GM12865 (cell line): Measurements from ENCODE around the gene TEAD3.
"Not testable (repeated sequence)": the region's sequence is repeated elsewhere in the genome, so short reads cannot be mapped to it uniquely, and the experiment has no call there.

Experiments
- DNase-seq: peaks from one replicate; pipeline ENCODE4 v3.0.0; 2010; ENCODE audit warnings: low read depth
- H3K4me3 ChIP-seq: 2 replicates; pipeline ENCODE4 v1.5.1; 2011; ENCODE audit warnings: mild to moderate bottlenecking, low read depth, low read length, control low read depth
- CTCF ChIP-seq: IDR thresholded peaks from 2 replicates; pipeline ENCODE4 v1.5.1; 2011; ENCODE audit warnings: low read length, control low read depth, low read depth, inconsistent platforms; ENCODE audit not compliant: insufficient read depth; ENCODE audit errors: missing control alignments

TEAD3 gene

GRCh38 chr6:35439308-35439707, 57.6 kb downstream of the TEAD3 start:
- TF ChIP-seq CTCF = no peak
- DNase-seq = no peak

GRCh38 chr6:35438378-35439065, 58.4 kb downstream of the TEAD3 start:
- H3K4me3 ChIP-seq, DNase-seq: not testable (repeated sequence)

More at GRCh38 chr6:35439308-35439707, 57.6 kb downstream of the TEAD3 start:
- no peak overlapping the region for H3K4me3 ChIP-seq

GRCh38 chr6:35436071-35436857, 60.6 kb downstream of the TEAD3 start:
- DNase-seq = no peak
- no peak overlapping the region for H3K4me3 ChIP-seq
- TF ChIP-seq CTCF = no peak

GRCh38 chr6:35435074-35435837, 61.6 kb downstream of the TEAD3 start:
- no peak for TF ChIP-seq CTCF
- H3K4me3 ChIP-seq = no peak overlapping the region
- DNase-seq = no peak

GRCh38 chr6:35432702-35433101, 64.2 kb downstream of the TEAD3 start:
- not testable (repeated sequence) for DNase-seq, H3K4me3 ChIP-seq

GRCh38 chr6:35432291-35432690, 64.6 kb downstream of the TEAD3 start:
- DNase-seq = no peak
- H3K4me3 ChIP-seq = no peak overlapping the region
- no peak for TF ChIP-seq CTCF

- no peak overlapping the region for H3K4me3 ChIP-seq
- no peak for DNase-seq
- no peak for TF ChIP-seq CTCF
These were observed 67.4 kb downstream of the TEAD3 start for GRCh38 chr6:35429463-35429862.
